HepG2 (cell line): Measurements from ENCODE around the gene RASL10B.

ENCODE experiments used
- CC2D1A ChIP-seq: sonication (generic); formaldehyde crosslinking; IDR thresholded peaks from 2 replicates; pipeline ENCODE4 v1.8.1; 2023; ENCODE audit warnings: mild to moderate bottlenecking, missing genetic modification reagents
- FOSL1 ChIP-seq: sonication (generic); formaldehyde crosslinking; IDR thresholded peaks from 2 replicates; pipeline ENCODE4 v1.9.0; 2021; ENCODE audit warnings: missing genetic modification reagents, borderline replicate concordance
- NFE2 ChIP-seq: sonication (generic); formaldehyde crosslinking; IDR thresholded peaks from 2 replicates; pipeline ENCODE4 v1.4.0; 2020; ENCODE audit warnings: missing genetic modification reagents
- POLR2A ChIP-seq, 2 experiments: IDR thresholded peaks; 2 replicates each; pipeline ENCODE4 v1.6.1; 2011; ENCODE audit warnings: low read depth in 2 of 2, low read length in 2 of 2, mild to moderate bottlenecking in 1 of 2, moderate library complexity in 1 of 2; ENCODE audit not compliant: insufficient read depth in 1 of 2
- RAD21 ChIP-seq: fragments of 450-650 bp; formaldehyde crosslinking; IDR thresholded peaks from 2 replicates; pipeline ENCODE4 v1.5.0; 2020; ENCODE audit warnings: mild to moderate bottlenecking
- ZNF569 ChIP-seq: sonication (generic); formaldehyde crosslinking; IDR thresholded peaks from 2 replicates; pipeline ENCODE4 v1.5.0; 2020; ENCODE audit warnings: mild to moderate bottlenecking, missing genetic modification reagents, moderate library complexity, borderline replicate concordance
- TF ChIP-seq, protein P1 (sequence below): sonication (generic); formaldehyde crosslinking; IDR thresholded peaks from 2 replicates; pipeline ENCODE4 v1.4.0; 2020; ENCODE audit warnings: missing genetic modification reagents, mild to moderate bottlenecking, borderline replicate concordance
- TF ChIP-seq, protein P2 (sequence below): sonication (generic); formaldehyde crosslinking; IDR thresholded peaks from 2 replicates; pipeline ENCODE4 v1.5.0; 2020; ENCODE audit warnings: mild to moderate bottlenecking, missing genetic modification reagents, moderate library complexity

DNA sequence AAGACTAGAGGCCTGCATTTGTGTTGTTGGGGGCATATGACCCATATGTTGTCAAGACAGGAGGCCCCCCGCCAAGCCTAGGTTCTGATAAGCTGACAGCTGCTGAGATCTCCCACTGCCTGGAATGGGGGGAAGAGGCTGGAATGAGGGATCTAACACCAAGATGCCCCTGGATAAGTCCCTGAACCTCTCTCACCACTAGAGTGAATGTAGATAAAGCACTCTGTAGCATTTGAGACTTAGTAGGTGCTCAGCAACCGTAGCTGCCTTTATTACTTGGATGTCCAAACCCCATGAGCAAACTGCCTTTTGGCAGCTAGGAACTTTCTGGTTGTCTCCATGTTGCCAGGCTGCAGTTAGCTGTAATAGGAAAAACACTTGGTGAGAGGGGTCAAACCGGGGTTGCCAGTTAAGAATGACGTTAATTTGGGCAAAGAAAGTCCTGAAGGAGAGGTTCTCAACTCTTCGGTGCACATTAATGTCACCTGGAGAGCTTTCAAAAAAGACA, 4.4 kb upstream of the RASL10B start:
- TF ChIP-seq NFE2 (CRISPR knock-in tag): no peak
- TF ChIP-seq, protein P1, sequence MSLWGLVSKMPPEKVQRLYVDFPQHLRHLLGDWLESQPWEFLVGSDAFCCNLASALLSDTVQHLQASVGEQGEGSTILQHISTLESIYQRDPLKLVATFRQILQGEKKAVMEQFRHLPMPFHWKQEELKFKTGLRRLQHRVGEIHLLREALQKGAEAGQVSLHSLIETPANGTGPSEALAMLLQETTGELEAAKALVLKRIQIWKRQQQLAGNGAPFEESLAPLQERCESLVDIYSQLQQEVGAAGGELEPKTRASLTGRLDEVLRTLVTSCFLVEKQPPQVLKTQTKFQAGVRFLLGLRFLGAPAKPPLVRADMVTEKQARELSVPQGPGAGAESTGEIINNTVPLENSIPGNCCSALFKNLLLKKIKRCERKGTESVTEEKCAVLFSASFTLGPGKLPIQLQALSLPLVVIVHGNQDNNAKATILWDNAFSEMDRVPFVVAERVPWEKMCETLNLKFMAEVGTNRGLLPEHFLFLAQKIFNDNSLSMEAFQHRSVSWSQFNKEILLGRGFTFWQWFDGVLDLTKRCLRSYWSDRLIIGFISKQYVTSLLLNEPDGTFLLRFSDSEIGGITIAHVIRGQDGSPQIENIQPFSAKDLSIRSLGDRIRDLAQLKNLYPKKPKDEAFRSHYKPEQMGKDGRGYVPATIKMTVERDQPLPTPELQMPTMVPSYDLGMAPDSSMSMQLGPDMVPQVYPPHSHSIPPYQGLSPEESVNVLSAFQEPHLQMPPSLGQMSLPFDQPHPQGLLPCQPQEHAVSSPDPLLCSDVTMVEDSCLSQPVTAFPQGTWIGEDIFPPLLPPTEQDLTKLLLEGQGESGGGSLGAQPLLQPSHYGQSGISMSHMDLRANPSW (CRISPR knock-in tag): no peak
- TF ChIP-seq CC2D1A (CRISPR knock-in tag): no peak
- TF ChIP-seq, protein P2, sequence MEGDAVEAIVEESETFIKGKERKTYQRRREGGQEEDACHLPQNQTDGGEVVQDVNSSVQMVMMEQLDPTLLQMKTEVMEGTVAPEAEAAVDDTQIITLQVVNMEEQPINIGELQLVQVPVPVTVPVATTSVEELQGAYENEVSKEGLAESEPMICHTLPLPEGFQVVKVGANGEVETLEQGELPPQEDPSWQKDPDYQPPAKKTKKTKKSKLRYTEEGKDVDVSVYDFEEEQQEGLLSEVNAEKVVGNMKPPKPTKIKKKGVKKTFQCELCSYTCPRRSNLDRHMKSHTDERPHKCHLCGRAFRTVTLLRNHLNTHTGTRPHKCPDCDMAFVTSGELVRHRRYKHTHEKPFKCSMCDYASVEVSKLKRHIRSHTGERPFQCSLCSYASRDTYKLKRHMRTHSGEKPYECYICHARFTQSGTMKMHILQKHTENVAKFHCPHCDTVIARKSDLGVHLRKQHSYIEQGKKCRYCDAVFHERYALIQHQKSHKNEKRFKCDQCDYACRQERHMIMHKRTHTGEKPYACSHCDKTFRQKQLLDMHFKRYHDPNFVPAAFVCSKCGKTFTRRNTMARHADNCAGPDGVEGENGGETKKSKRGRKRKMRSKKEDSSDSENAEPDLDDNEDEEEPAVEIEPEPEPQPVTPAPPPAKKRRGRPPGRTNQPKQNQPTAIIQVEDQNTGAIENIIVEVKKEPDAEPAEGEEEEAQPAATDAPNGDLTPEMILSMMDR (CRISPR knock-in tag): no peak
- no peak for TF ChIP-seq ZNF569 (CRISPR knock-in tag)
- no peak for TF ChIP-seq POLR2A (IDR thresholded peaks at IDR 0.05; ENCODE audit: insufficient read depth in 1 of 2, low read depth in 2 of 2, low read length in 2 of 2)
- TF ChIP-seq RAD21: no peak
- TF ChIP-seq FOSL1 (CRISPR knock-in tag): no peak
